Activated naive CD4-positive, alpha-beta T cell treated with Interleukin-2 at 50 U/mL for 16 hours (primary cell): ENCODE results near the gene CDC42EP1.
A peak's percentile ranks its signal among the peaks of the same experiment; 100 is the strongest.

Source experiments
- DNase-seq: peaks from one replicate; pipeline ENCODE4 v3.0.0-alpha.2; 2020

The CDC42EP1 gene

GRCh38 chr22:37561212-37562048, 1.1 kb downstream of the CDC42EP1 start:
- peak; percentile 83 for DNase-seq

- no peak for DNase-seq
These were observed 2.0 kb downstream of the CDC42EP1 start for GRCh38 chr22:37562049-37562875.

- DNase-seq = no peak
These were observed 3.1 kb downstream of the CDC42EP1 start for GRCh38 chr22:37563153-37564081.

GRCh38 chr22:37564111-37564711, 3.9 kb downstream of the CDC42EP1 start:
- no peak for DNase-seq

- DNase-seq = no peak
These were observed 5.5 kb downstream of the CDC42EP1 start for GRCh38 chr22:37565830-37566229.

DNA sequence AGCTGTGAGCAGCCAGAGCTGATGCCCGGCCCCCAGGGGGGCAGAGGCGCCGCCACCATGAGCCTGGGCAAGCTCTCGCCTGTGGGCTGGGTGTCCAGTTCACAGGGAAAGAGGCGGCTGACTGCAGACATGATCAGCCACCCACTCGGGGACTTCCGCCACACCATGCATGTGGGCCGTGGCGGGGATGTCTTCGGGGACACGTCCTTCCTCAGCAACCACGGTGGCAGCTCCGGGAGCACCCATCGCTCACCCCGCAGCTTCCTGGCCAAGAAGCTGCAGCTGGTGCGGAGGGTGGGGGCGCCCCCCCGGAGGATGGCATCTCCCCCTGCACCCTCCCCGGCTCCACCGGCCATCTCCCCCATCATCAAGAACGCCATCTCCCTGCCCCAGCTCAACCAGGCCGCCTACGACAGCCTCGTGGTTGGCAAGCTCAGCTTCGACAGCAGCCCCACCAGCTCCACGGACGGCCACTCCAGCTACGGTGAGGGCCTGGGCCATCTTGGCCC, 6.1 kb downstream of the CDC42EP1 start:
- DNase-seq = peak; percentile 49

GRCh38 chr22:37566903-37567798, 6.9 kb downstream of the CDC42EP1 start:
- peak; percentile 90 for DNase-seq

DNA sequence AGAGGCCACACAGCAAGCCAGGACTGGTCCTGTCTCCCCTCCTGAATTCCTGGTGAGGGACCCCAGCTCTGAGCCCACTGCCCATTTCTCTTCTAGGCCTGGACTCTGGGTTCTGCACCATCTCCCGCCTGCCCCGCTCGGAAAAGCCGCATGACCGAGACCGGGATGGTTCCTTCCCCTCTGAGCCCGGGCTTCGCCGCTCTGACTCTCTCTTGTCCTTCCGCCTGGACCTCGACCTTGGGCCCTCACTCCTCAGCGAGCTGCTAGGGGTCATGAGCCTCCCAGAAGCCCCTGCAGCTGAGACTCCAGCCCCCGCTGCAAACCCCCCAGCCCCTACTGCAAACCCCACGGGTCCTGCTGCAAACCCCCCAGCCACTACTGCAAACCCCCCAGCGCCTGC, 7.7 kb downstream of the CDC42EP1 start:
- DNase-seq = no peak

GRCh38 chr22:37568448-37569008, 8.2 kb downstream of the CDC42EP1 start:
- DNase-seq = no peak

DNA sequence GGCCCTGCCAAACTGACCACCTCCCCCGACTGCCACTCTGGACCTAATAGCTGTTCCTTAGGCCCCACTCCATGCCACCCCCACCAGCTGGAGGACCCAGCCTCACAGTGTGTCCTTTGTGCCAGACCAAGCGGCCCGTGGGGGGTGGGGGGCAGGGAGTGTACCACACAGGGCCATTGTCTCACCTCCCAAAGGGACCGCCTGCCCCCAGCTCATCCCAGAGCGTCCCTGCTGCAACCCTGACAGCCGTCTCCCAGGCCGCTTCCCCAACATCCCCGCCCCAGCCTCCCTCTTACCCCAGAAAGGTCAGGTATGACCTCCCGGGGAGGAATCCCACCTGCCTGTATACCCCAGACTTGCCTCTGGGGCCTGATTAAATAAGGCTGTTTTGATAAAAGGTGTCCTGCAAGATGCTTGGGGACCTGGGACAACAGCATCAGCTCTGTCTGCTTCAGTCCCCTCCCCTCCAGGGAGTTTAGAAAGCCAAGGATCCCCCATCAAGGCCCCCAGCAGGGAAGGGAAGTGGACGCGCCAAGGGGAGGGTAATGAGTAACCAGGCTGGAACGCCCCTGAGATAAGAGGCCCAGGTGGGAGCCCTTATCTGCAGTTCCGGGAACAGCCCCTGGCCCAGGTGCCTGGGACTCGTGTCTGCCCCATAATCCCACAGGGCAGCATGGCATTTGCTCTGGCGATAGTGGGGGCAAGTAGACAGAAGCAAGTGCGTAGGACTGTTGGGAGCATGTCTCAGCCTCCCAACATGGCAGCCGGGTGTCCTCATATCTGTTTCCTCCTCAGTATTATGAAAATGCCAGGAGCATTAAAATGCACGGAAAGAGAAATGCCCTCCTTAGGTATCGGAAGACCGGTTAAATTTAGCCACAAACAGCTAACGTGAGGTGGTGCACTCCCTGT, 9.0 kb downstream of the CDC42EP1 start:
- DNase-seq = no peak

- DNase-seq = no peak
These were observed 9.8 kb downstream of the CDC42EP1 start for GRCh38 chr22:37569921-37570660.

- DNase-seq = no peak
These were observed 10.3 kb downstream of the CDC42EP1 start for GRCh38 chr22:37570661-37570976.

DNA sequence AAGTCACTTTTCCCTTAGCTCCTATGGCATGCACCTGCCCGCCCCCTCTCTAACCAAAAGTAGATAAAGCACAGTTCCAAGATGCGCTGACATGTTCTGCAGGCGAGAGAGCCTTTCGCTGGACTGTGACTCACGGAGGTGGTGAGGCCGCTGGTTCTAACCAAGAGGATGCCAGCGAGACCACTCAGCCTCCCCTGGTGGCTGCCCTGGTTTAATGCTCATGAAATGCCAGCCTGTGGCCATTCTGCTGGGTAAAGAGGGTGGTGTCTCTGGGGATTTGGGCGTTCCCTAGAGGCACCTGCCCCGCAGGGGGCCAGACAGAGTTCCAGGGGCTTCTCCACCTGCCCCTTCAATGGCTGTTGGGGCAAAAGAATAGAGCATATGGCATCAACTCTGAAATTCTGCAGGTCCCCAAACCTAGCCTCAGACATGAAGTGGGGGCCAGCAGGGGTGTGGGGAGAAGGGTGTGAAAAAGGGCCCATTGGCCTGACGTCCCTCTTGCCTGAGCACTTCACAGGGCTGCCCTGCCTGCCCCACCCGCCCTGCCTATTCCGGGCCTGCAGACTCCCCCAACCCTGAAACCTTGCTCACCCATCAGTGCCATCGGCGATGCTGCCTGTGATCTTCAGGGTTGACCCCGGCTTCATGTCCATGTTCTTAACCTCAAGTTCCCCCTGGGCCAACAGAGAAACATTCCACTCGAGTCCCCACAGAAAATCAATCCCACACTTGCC, 11.1 kb downstream of the CDC42EP1 start:
- DNase-seq = no peak

DNA sequence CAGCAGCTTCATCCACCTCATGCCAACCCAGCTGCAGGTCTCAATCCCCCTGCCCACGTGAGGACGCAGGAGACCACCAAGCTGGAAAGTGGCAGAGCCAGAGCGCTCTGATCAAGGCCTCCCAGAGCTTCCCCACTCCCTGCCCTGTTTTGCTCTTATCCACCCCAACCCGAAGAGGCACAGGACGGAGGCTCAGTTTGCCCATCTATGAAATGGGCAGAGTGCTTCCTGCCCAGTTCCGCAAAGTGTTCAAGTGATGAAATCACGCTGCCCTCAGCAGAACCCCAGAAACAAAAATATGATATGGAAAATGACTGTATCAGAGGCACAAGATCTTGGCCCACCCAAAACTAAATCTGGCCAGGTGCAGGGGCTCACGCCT, 11.7 kb downstream of the CDC42EP1 start:
- no peak for DNase-seq

DNA sequence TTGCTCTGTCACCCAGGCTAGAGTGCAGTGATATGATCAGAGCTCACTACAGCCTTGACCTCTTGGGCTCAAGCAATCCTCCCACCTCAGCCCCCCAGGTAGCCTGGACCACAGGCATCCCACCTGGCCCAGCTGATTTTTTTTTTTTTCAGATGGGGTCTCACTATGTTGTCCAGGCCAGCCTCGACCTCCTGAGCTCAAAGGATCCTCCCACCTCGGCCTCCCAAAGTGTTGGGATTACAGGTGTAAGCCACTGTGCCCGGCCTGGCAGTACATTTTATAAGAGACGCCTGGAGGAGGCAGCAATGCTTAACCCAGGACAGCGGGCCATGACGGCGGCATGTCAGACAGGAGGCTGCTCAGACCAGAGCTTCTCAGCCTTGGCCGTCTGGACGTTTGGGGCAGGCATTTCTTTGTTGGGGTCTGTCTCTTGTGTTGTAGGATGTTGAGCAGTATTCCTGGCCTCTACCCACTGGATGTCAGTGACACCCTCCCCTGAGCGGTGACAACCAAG, 15.3 kb downstream of the CDC42EP1 start:
- DNase-seq = no peak

DNA sequence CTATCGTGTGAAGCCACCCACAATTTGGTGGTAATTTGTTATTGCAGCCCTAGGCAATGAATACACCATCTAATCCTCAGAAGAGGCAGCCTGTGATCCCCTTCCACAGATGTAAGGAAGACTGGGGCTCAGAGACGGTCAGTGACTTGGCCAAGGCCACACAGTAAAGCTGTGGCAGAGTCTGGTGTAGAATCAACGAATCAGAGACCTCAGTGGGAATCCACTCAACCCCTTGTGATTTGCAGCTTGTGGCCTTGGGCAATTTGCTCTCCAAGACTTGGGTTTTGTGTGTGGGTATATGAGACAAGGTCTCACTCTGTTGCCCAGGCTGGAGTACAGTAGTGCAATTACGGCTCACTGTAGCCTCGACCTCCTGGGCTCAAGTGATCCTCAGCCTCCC, 17.7 kb downstream of the CDC42EP1 start:
- DNase-seq = no peak

GRCh38 chr22:37581504-37581903, 21.2 kb downstream of the CDC42EP1 start:
- no peak for DNase-seq

GRCh38 chr22:37582526-37582925, 22.2 kb downstream of the CDC42EP1 start:
- no peak for DNase-seq
